HG03159 (cell line): ENCODE results near the gene PTPRO.

Experiments used
- ATAC-seq: cut with Tn5 transposase; IDR thresholded peaks from one replicate; pipeline ENCODE4 v1.9.1; 2021; ENCODE audit warnings: mild to moderate bottlenecking, moderate library complexity; ENCODE audit not compliant: unreplicated experiment

Gene PTPRO

GRCh38 chr12:15550793-15551192 lies 228.5 kb downstream of the PTPRO start:
- ATAC-seq = no peak

GRCh38 chr12:15555446-15555845 lies 233.1 kb downstream of the PTPRO start:
- no peak for ATAC-seq

GRCh38 chr12:15556411-15557102 lies 234.2 kb downstream of the PTPRO start:
- ATAC-seq = no peak

- ATAC-seq = no peak
Observed at GRCh38 chr12:15558915-15559528, 236.7 kb downstream of the PTPRO start.

- no peak for ATAC-seq
Observed at GRCh38 chr12:15561396-15561795, 239.1 kb downstream of the PTPRO start.

GRCh38 chr12:15562263-15562662 lies 240.0 kb downstream of the PTPRO start:
- no peak for ATAC-seq

GRCh38 chr12:15563663-15564062 lies 241.4 kb downstream of the PTPRO start:
- ATAC-seq = peak; percentile 73

- ATAC-seq = no peak
Observed at GRCh38 chr12:15574353-15574752, 252.0 kb downstream of the PTPRO start.

- ATAC-seq = no peak
Observed at GRCh38 chr12:15575671-15576541, 253.6 kb downstream of the PTPRO start.

GRCh38 chr12:15580431-15580830 lies 258.1 kb downstream of the PTPRO start:
- ATAC-seq = no peak

GRCh38 chr12:15581006-15581405 lies 258.7 kb downstream of the PTPRO start:
- no peak for ATAC-seq

- no peak for ATAC-seq
Observed at GRCh38 chr12:15583804-15584203, 261.5 kb downstream of the PTPRO start.

- ATAC-seq = no peak
Observed at GRCh38 chr12:15584366-15585041, 262.2 kb downstream of the PTPRO start.

GRCh38 chr12:15589328-15590032 lies 267.2 kb downstream of the PTPRO start:
- no peak for ATAC-seq

- ATAC-seq = peak; percentile 91
Observed at GRCh38 chr12:15590180-15590826, 268.0 kb downstream of the PTPRO start.

GRCh38 chr12:15591811-15592210 lies 269.5 kb downstream of the PTPRO start:
- no peak for ATAC-seq

GRCh38 chr12:15592934-15593333 lies 270.6 kb downstream of the PTPRO start:
- ATAC-seq = no peak

GRCh38 chr12:15596174-15596573 lies 273.9 kb downstream of the PTPRO start:
- ATAC-seq = no peak

- ATAC-seq = no peak
Observed at GRCh38 chr12:15597125-15597830, 275.0 kb downstream of the PTPRO start.
